ENCODE measurements around the gene TM9SF2.

TM9SF2 gene

DNA sequence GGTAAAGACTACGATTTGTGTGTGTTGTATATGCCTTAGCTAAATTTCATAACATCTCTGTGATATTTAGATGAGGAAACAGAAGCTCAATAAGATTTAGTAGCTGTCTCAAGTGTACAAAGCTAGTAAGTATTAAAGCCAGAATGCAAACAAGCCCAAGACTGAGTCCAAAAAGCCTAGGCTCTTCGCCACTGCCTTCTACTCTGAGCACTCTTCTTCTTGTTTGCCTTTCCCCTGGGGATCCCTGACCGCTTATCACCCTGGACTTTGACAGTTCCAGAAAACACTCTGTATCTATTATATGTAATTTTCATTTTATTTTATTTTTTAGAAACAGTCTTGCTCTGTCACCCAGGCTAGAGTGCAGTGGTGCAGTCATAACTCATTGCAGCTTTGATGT lies 5.8 kb downstream of the TM9SF2 start:
- Histone ChIP-seq H3K36me3 (ENCODE audit: control insufficient read depth, insufficient read depth, low read length) (peaks cover 17% of the 10 kb centered on the region), H3K27ac (ENCODE audit: insufficient read depth, low read length, poor library complexity, severe bottlenecking) (no peak overlapping the region), H3K9me3 (ENCODE audit: control insufficient read depth, low read length) (peaks cover 7% of the 10 kb centered on the region), H3K27me3 (replicated peaks; ENCODE audit: control insufficient read depth, insufficient read depth, low read length, poor library complexity, severe bottlenecking) (no peaks in the 10 kb centered on the region), H3K4me3 (ENCODE audit: insufficient read depth, low read depth, low read length, poor library complexity, severe bottlenecking) (no peak overlapping the region), H3K4me1 (ENCODE audit: control insufficient read depth, insufficient read depth, low read length, poor library complexity, severe bottlenecking) (no peaks in the 10 kb centered on the region)
- DNase-seq, result no peak

DNA sequence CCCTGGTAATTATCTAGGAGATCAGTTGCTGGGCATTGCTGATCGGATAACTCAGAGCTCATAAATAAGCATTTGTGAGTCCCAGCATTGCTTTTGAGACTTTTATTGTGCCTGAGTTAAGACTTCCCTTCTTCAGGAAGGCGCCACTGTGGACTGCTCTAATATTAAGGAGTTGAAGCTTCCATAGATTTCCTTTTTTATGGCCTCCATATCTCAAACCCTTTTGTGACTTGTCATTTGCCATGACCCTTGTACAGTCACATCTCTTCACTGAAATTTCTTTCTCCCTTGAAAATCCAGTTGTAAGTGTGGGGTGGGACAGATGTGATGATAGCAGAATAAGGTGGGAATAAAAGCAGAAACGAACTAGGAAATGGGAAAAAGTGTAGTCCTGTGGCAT lies 6.3 kb downstream of the TM9SF2 start:
- H3K4me3 ChIP-seq (ENCODE audit: insufficient read depth, low read depth, low read length, poor library complexity, severe bottlenecking), result no peak overlapping the region
- no peak overlapping the region for H3K27ac ChIP-seq (ENCODE audit: insufficient read depth, low read length, poor library complexity, severe bottlenecking)
- H3K4me1 ChIP-seq (ENCODE audit: control insufficient read depth, insufficient read depth, low read length, poor library complexity, severe bottlenecking), result no peaks in the 10 kb centered on the region
- DNase-seq, result no peak
- no peaks in the 10 kb centered on the region for H3K27me3 ChIP-seq (replicated peaks; ENCODE audit: control insufficient read depth, insufficient read depth, low read length, poor library complexity, severe bottlenecking)
- H3K9me3 ChIP-seq (ENCODE audit: control insufficient read depth, low read length), result peaks cover 7% of the 10 kb centered on the region
- peaks cover 17% of the 10 kb centered on the region for H3K36me3 ChIP-seq (ENCODE audit: control insufficient read depth, insufficient read depth, low read length)

DNA sequence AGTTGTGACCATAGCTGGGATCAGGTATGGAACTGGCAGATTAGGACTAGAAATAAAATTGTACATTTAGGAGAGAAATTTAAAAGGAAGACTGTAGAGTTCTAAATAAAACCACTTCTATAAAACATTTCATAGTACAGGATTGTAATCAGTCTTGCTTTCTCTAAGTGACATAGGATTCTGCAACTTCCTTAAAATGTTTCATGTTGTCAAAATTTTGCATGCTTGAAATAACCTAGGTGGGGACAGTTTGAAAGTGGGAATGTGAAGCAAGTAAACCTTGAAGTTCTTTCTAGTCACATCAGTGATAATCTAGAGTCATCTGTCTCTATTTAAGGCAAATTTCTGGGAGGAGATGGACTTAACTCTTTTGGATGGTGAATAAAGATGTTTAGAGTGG lies 6.7 kb downstream of the TM9SF2 start:
- Histone ChIP-seq H3K4me3 (ENCODE audit: insufficient read depth, low read depth, low read length, poor library complexity, severe bottlenecking) (no peak overlapping the region), H3K4me1 (ENCODE audit: control insufficient read depth, insufficient read depth, low read length, poor library complexity, severe bottlenecking) (no peaks in the 10 kb centered on the region), H3K36me3 (ENCODE audit: control insufficient read depth, insufficient read depth, low read length) (peaks cover 17% of the 10 kb centered on the region), H3K9me3 (ENCODE audit: control insufficient read depth, low read length) (peaks cover 7% of the 10 kb centered on the region), H3K27ac (ENCODE audit: insufficient read depth, low read length, poor library complexity, severe bottlenecking) (no peak overlapping the region), H3K27me3 (replicated peaks; ENCODE audit: control insufficient read depth, insufficient read depth, low read length, poor library complexity, severe bottlenecking) (no peaks in the 10 kb centered on the region)
- DNase-seq, result no peak

- H3K4me1 ChIP-seq (ENCODE audit: control insufficient read depth, insufficient read depth, low read length, poor library complexity, severe bottlenecking), result no peaks in the 10 kb centered on the region
- H3K27ac ChIP-seq (ENCODE audit: insufficient read depth, low read length, poor library complexity, severe bottlenecking), result no peak overlapping the region
- DNase-seq, result no peak
- no peak overlapping the region for H3K4me3 ChIP-seq (ENCODE audit: insufficient read depth, low read depth, low read length, poor library complexity, severe bottlenecking)
- no peaks in the 10 kb centered on the region for H3K27me3 ChIP-seq (replicated peaks; ENCODE audit: control insufficient read depth, insufficient read depth, low read length, poor library complexity, severe bottlenecking)
- peaks cover 7% of the 10 kb centered on the region for H3K9me3 ChIP-seq (ENCODE audit: control insufficient read depth, low read length)
- peaks cover 22% of the 10 kb centered on the region for H3K36me3 ChIP-seq (ENCODE audit: control insufficient read depth, insufficient read depth, low read length)
Measured at GRCh38 chr13:99509479-99509878, 8.2 kb downstream of the TM9SF2 start.

DNA sequence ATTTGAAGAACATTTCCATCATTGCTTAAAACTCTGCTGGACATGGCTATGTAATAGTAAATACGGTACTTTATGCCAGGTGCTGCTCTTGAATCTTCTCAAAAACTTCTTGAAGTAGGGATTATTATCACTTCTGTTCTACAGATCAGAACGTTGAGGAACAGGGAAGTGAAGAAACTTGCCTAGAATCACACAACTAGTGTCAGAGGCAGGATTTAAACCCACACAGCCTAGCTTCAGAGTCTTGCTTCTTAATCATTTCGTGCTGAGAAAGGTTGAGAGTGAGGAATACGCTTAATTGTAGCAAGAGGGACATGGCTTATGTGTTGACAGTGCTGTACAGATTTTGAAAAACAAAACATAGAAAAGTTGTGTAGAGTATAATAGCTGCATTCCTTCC lies 13.5 kb downstream of the TM9SF2 start:
- Histone ChIP-seq H3K36me3 (ENCODE audit: control insufficient read depth, insufficient read depth, low read length) (peaks cover 22% of the 10 kb centered on the region), H3K4me1 (ENCODE audit: control insufficient read depth, insufficient read depth, low read length, poor library complexity, severe bottlenecking) (no peaks in the 10 kb centered on the region), H3K27me3 (replicated peaks; ENCODE audit: control insufficient read depth, insufficient read depth, low read length, poor library complexity, severe bottlenecking) (no peaks in the 10 kb centered on the region), H3K9me3 (ENCODE audit: control insufficient read depth, low read length) (no peaks in the 10 kb centered on the region), H3K27ac (ENCODE audit: insufficient read depth, low read length, poor library complexity, severe bottlenecking) (no peak overlapping the region), H3K4me3 (ENCODE audit: insufficient read depth, low read depth, low read length, poor library complexity, severe bottlenecking) (no peak overlapping the region)
- no peak for DNase-seq

GRCh38 chr13:99516153-99516929 lies 15.1 kb downstream of the TM9SF2 start:
- Histone ChIP-seq H3K9me3 (ENCODE audit: control insufficient read depth, low read length) (no peaks in the 10 kb centered on the region), H3K36me3 (ENCODE audit: control insufficient read depth, insufficient read depth, low read length) (peaks cover 31% of the 10 kb centered on the region), H3K27me3 (replicated peaks; ENCODE audit: control insufficient read depth, insufficient read depth, low read length, poor library complexity, severe bottlenecking) (no peaks in the 10 kb centered on the region), H3K4me1 (ENCODE audit: control insufficient read depth, insufficient read depth, low read length, poor library complexity, severe bottlenecking) (no peaks in the 10 kb centered on the region), H3K4me3 (ENCODE audit: insufficient read depth, low read depth, low read length, poor library complexity, severe bottlenecking) (no peak overlapping the region), H3K27ac (ENCODE audit: insufficient read depth, low read length, poor library complexity, severe bottlenecking) (no peak overlapping the region)
- no peak for DNase-seq

DNA sequence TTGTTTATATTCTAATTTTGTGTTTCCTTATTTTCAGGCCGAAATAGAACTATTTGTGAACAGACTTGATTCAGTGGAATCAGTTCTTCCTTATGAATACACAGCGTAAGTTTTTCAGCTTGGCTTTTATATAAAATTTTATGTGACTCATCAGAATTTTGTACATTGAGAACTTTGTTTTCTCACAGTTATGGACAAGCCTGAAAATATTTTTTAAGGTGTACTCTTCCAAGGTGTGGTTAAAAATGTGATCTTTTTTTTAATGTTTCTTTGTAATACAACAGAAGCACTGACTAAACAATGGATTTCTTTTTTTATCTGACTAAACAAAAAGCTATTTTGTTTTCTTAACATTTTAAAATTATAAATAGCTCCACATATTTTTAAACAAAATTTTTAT lies 16.3 kb downstream of the TM9SF2 start:
- Histone ChIP-seq H3K36me3 (ENCODE audit: control insufficient read depth, insufficient read depth, low read length) (peaks cover 41% of the 10 kb centered on the region), H3K9me3 (ENCODE audit: control insufficient read depth, low read length) (no peaks in the 10 kb centered on the region), H3K4me1 (ENCODE audit: control insufficient read depth, insufficient read depth, low read length, poor library complexity, severe bottlenecking) (no peaks in the 10 kb centered on the region), H3K27ac (ENCODE audit: insufficient read depth, low read length, poor library complexity, severe bottlenecking) (no peak overlapping the region), H3K4me3 (ENCODE audit: insufficient read depth, low read depth, low read length, poor library complexity, severe bottlenecking) (no peak overlapping the region), H3K27me3 (replicated peaks; ENCODE audit: control insufficient read depth, insufficient read depth, low read length, poor library complexity, severe bottlenecking) (no peaks in the 10 kb centered on the region)
- DNase-seq, result no peak

DNA sequence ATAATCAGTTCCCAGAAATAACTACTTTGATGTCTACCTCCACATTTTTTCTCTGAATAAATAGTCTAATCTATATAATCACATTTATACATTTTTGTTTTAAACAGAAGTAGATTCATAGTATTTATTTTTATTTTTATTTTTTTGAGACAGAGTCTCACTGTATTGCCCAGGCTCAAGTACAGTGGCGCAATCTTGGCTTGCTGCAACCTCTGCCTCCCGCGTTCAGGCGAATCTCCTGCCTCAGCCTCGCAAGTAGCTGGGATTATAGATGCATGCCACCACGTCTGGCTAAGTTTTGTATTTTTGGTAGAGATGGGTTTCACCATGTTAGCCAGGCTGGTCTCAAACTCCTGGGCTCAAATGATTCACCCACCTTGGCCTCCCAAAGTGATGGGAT lies 16.7 kb downstream of the TM9SF2 start:
- H3K4me3 ChIP-seq (ENCODE audit: insufficient read depth, low read depth, low read length, poor library complexity, severe bottlenecking), result no peak overlapping the region

GRCh38 chr13:99522298-99522697 lies 21.0 kb downstream of the TM9SF2 start:
- H3K4me3 ChIP-seq (ENCODE audit: insufficient read depth, low read depth, low read length, poor library complexity, severe bottlenecking), result no peak overlapping the region
- DNase-seq, result no peak
- peaks cover 4% of the 10 kb centered on the region for H3K4me1 ChIP-seq (ENCODE audit: control insufficient read depth, insufficient read depth, low read length, poor library complexity, severe bottlenecking)
- H3K27ac ChIP-seq (ENCODE audit: insufficient read depth, low read length, poor library complexity, severe bottlenecking), result no peak overlapping the region
- H3K27me3 ChIP-seq (replicated peaks; ENCODE audit: control insufficient read depth, insufficient read depth, low read length, poor library complexity, severe bottlenecking), result no peaks in the 10 kb centered on the region
- H3K9me3 ChIP-seq (ENCODE audit: control insufficient read depth, low read length), result no peaks in the 10 kb centered on the region
- peaks cover 51% of the 10 kb centered on the region for H3K36me3 ChIP-seq (ENCODE audit: control insufficient read depth, insufficient read depth, low read length)

More for the DNA sequence above, 16.7 kb downstream of the TM9SF2 start:
- Histone ChIP-seq H3K9me3 (ENCODE audit: control insufficient read depth, low read length) (no peaks in the 10 kb centered on the region), H3K27me3 (replicated peaks; ENCODE audit: control insufficient read depth, insufficient read depth, low read length, poor library complexity, severe bottlenecking) (no peaks in the 10 kb centered on the region), H3K4me1 (ENCODE audit: control insufficient read depth, insufficient read depth, low read length, poor library complexity, severe bottlenecking) (no peaks in the 10 kb centered on the region), H3K36me3 (ENCODE audit: control insufficient read depth, insufficient read depth, low read length) (peaks cover 45% of the 10 kb centered on the region), H3K27ac (ENCODE audit: insufficient read depth, low read length, poor library complexity, severe bottlenecking) (no peak overlapping the region)
- no peak for DNase-seq

DNA sequence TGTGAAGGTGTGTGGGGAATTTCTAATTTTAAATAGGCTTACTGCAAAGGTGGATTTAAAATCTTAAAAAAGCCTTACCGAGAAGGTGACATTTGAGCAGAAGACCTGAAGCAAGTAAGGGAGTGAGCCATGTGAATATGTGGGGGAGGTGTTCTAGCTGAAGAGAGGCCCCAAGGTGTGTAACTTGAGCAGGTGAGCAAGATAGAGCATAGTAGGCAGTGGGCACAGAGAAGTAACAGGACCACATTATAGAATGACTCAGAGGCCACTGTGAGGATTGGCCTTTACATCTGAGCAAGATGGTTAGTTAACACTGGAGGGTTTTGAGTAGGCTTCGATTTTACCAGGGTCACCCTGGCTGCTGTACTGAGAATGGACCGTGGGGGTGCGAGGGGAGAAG lies 22.6 kb downstream of the TM9SF2 start:
- H3K27me3 ChIP-seq (replicated peaks; ENCODE audit: control insufficient read depth, insufficient read depth, low read length, poor library complexity, severe bottlenecking), result no peaks in the 10 kb centered on the region
- H3K36me3 ChIP-seq (ENCODE audit: control insufficient read depth, insufficient read depth, low read length), result peaks cover 50% of the 10 kb centered on the region

More for the DNA sequence above, 22.6 kb downstream of the TM9SF2 start:
- H3K4me1 ChIP-seq (ENCODE audit: control insufficient read depth, insufficient read depth, low read length, poor library complexity, severe bottlenecking), result peaks cover 4% of the 10 kb centered on the region
- no peaks in the 10 kb centered on the region for H3K9me3 ChIP-seq (ENCODE audit: control insufficient read depth, low read length)
- no peak overlapping the region for H3K27ac ChIP-seq (ENCODE audit: insufficient read depth, low read length, poor library complexity, severe bottlenecking)
- H3K4me3 ChIP-seq (ENCODE audit: insufficient read depth, low read depth, low read length, poor library complexity, severe bottlenecking), result no peak overlapping the region
- DNase-seq, result no peak

Data from effector memory CD4-positive, alpha-beta T cell (primary cell).